Activated CD4-positive, alpha-beta T cell treated with anti-CD3 and anti-CD28 coated beads for 4 hours (primary cell): ENCODE results near the gene AOC3.
"Not testable (repeated sequence)": the region's sequence is repeated elsewhere in the genome, so short reads cannot be mapped to it uniquely, and the experiment has no call there.

Experiments used
- DNase-seq, 2 donors: peaks; one replicate each; pipeline ENCODE4 v3.0.0-alpha.2; 2020

The AOC3 gene

DNA sequence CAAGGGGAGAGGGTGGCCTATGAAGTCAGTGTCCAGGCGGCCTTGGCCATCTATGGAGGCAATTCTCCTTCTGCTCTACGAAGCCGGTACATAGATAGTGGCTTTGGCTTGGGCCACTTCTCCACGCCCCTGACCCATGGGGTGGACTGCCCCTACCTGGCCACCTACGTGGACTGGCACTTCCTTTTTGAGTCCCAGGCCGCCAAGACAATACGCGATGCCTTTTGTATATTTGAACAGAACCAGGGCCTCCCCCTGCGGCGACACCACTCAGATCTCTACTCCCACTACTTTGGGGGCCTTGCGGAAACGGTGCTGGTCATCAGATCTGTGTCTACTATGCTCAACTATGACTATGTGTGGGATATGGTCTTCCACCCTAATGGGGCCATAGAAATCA lies 17.3 kb downstream of the AOC3 start:
- no peak for DNase-seq

DNA sequence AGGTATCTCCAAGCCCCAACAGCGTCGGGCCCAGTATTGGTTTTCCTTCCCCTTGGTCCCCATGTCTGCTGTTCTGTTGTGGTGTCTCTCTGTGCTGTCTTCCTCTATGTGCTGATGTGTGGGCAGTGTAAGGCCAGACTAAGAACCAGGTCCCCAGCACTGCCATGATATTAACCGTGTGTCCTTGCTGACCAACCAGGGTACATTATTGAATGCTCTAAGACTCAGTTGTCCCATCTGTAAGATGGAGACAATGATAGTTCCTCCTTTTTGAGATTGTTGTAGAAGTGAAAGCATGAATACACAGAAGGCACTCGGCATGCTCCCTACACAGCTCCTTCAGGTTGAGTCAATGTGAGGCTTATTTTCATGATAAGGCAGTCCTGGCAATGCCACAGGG lies 20.6 kb downstream of the AOC3 start:
- no peak for DNase-seq

DNA sequence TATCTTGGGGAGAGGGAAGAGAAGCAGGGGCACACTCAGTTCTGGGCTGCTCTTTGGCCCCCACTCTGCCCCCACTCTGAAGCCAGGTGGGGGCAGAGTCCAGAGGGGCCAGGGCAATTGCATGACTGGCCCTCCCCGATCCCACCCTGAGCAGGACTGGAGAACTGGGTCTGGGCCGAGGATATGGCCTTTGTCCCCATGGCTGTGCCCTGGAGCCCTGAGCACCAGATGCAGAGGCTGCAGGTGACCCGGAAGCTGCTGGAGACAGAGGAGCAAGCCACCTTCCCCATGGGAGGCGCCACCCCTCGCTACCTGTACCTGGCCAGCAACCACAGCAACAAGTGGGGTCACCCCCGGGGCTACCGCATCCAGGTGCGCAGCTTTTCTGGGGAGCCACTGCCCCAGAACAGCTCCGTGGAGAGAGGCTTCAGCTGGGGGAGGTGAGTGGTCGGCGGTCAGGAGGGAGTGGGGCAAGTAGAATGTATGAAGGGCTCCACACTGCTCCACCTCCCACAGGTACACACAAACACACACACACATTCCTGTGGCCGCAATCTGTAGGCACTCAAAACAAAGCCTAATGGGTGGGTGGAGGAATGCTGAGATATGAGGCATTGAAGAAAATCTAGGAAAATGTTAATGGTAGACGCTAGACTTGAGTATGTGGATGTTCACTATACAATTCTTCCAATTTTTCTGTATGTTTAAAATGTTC lies 21.4 kb downstream of the AOC3 start:
- DNase-seq = no peak

DNA sequence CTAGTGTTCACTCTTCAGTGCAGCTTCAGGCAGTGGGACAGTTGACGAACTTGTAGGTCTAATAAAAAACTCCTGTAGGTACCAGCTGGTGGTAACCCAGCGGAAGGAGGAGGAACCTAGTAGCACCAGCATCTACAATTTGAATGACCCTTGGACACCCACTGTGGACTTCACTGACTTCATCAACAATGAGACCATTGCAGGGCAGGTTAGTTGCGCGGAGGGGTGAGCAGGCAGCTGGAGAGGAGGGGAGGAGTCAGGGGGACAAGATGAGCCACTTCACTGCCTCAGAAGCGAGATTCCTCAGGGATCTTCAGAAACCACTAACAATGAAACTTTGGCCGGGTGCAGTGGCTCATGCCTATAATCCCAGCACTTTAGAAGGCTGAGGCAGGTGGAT lies 22.3 kb downstream of the AOC3 start:
- no peak for DNase-seq

GRCh38 chr17:42873932-42874695 lies 23.1 kb downstream of the AOC3 start:
- not testable (repeated sequence) for DNase-seq

- DNase-seq = no peak
These were observed 26.0 kb downstream of the AOC3 start for GRCh38 chr17:42877037-42877436.

DNA sequence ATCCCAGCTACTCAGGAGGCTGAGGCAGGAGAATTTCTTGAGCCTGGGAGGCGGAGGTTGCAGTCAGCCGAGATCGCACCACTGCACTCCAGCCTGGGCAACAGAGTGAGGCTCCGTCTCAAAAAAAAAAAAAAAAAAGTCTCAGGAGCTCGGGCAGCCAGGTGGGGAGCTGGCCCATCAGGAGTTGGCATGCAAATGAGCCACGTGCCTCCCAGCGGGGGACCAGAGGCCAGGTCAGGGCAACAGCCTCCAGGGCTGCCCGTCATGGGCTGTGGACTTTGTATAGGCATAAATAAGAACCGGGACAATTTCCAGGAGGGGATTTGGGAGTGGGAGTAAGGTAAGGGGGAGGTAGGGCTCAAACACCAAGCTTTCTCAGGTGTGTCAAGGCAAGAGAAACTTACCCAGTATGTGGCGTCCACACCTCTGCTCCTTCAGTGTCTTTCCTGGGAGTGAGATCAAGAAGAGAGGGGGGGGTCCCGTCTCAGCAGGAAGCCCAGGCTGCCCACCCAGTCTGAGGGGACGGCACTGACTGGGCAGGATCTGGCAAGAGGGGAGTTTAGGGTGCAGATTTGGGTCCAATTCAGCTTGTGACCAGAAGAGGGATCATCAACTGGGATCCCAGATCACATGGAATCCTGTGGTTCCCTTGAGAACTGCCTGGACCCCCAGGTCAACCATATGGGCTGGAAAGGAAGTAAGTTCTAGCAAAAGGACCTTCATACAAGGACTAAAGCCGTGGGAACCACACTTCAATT lies 27.3 kb downstream of the AOC3 start:
- DNase-seq = no peak

- no peak for DNase-seq
These were observed 28.1 kb downstream of the AOC3 start for GRCh38 chr17:42878924-42879595.

DNA sequence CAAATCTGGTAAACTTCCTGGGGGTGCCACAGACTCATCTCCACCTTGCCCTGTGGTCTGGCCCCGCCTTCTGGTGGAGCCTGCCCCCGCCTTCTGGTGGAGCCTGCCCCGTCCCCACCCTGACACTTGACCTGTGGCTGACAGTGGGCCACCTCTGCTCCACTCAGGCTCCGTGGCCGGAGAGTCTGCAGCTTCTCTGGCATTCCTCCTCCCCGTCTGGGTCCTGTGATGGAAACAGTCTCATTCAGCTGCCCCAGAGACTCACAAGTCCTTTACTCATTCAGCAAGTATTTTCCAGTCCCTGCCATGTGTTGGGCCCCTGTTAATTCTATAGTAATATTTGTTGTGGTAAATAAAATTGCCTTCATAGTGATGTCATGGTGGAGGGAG lies 28.6 kb downstream of the AOC3 start:
- no peak for DNase-seq

DNA sequence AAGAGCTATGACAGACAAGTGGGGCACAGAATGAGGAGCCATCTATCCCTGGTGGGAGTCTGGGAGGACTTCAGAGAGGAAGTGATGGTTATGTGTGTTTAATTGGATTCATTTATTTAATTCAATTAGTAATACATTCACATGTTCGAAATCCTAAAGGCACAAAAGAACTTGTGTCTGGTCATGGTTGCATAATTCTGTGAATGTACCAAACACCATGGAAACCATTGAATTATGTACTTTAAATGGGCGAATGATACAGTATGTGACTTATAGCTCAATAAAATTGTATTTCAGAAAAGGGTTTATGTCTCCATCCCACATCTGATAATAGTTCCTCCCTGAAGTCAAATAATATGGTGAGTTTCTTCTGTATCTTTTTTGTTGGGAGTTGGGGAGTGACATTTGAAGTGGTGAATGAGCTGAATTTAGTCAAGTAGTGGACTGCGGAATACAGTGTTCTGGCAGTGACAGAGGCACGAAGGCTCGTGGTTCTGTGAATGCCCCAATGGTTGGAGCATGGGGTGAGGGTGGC lies 29.8 kb downstream of the AOC3 start:
- no peak for DNase-seq

DNA sequence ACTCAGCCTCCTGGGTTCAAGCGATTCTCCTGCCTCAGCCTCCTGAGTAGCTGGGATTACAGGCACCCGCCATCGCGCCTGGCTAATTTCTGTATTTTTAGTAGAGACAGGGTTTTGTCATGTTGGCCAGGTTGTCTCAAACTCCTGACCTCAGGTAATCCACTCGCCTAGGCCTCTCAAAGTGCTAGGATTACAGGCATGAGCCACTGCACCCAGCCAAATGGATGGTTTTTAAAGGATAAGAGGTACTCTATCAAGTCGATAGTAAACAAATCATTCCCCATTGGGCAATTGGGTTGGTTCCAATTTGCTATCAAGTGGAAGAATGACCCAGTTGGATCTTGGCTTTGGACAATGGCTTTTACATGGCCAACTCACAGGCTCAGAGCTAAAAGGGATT lies 30.7 kb downstream of the AOC3 start:
- not testable (repeated sequence) for DNase-seq

DNA sequence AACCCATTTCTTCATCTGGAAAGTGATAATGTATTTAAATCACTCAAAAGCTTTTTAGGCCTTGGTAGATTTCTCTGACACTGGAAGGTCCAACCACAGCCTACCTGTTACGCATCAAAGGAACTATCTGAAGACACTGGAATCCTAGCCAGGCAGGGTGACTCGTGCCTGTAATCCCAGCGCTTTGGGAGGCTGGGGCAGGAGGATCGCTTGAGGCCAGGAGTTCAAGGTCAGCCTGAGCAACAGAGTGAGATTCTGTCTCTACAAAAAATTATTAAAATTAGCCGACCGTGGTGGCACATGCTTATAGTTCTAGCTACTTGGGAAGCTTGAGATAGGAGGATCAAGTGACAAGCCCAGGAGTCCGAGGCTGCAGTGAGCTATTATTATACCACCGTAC lies 31.2 kb downstream of the AOC3 start:
- no peak for DNase-seq

DNA sequence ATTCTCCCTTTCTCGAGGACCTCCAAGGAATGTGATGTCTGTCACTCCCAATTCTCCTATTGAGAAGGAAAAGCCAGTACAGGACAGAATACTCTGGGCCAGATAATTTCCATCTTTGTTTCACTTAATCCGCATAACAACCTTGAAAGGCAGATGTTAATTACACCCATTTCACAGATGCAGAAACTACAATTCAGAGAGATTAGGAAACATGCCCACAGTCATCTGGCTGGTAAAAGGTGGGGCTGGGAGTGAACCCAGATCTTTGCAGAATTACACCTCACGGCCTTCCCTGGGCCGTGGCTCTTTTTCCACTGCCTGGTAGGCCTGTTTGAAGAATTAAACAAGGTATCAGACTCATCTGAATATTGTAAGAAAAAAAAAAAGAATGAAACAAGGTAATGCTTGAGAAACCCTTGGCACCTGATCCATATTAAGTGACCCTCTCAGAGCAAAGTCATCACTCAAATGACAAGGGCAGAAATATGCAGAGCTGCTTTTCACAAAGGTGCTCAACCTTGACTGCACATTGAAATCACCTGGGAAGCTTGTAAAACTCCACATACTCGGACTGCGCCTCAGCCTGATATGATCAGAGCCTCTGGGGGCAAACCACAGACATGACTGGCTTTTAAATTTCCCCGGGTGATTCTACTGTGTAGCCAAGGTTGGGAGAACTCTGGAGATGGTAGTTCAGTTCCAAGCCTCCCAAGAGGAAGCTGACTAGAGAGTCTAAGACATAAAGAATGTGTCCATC lies 33.0 kb downstream of the AOC3 start:
- DNase-seq = no peak

DNA sequence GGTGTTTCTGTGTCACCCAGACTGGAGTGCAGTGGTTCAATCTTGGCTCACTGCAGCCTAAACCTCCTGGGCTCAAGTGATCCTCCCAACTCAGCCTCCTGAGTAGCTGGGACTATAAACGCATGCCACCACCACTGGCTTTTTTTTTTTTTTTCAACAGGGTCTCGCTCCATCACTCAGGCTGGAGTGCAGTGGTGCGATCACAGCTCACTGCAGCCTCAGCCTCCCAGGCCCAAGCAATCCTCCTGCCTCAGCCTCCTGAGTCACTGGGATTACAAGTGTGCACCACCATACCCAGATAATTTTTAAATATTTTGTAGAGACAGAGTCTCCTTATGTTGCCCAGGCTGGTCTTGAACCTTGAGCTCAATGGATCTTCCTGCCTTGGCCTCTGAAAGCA lies 34.8 kb downstream of the AOC3 start:
- not testable (repeated sequence) for DNase-seq

- DNase-seq = no peak
These were observed 35.5 kb downstream of the AOC3 start for GRCh38 chr17:42886283-42887176.

DNA sequence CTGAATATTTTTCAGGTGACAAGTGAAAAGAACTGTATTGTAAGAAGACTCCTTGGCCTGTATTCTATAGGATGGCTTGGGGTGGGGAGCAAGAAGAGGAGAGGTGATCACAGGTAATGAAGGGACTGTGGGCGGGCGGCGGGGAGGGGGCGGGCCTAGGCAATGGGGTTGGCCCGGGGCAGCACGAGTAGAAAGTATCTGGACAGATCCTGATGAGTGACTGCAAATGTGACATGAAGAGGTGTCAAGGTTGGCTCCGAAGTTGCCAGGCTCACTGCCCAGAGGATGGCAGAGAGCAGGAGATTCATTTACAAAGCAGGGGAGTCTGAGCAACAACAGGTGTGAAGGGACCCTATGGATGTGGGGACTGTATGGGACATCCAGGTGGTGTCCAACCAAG lies 38.8 kb downstream of the AOC3 start:
- no peak for DNase-seq

- DNase-seq = no peak
These were observed 40.6 kb downstream of the AOC3 start for GRCh38 chr17:42891539-42892152.

DNA sequence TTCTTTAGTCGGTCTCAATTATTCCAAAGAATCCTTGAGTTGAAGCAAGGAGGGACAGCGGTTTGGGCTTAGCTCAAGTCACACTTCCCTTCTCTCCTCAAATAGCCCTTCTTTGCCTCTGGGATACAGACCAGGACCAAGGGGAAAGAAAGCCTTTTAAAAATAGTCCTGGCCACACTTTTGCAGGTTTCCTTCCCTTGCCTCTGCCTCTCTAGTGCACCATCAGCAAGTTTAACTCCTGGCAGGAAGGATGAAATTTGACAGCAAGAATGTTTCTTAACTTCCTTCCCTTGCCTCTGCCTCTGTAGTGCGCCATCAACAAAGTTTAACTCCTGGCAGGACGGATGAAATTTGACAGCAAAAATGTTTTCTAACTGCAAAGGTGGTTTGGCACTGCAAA lies 42.4 kb downstream of the AOC3 start:
- no peak for DNase-seq

- DNase-seq = no peak
These were observed 43.5 kb downstream of the AOC3 start for GRCh38 chr17:42894283-42895184.

DNA sequence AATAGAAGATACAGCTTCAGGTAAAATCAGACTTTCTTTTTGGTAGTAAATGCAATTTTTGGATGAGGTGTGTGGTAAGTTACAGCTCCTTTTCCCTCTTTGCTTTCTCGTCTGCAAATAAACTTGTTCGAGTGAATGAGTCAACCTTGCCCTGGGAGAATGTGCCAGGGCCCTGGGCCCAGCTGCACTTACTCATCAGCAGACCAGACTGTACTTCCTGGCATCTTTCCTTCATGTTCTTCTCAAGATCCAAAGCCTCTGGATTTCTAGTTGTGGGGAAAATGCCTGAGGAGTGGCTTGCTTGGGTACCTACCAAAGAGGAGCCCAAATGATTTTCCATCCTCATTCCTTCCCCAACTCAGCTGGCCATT lies 44.2 kb downstream of the AOC3 start:
- DNase-seq = no peak
